HCT116 (cell line): Measurements from ENCODE around the gene FAM131C. TPM values are rescaled to one million over a fixed set of nuclear protein-coding genes. Genes with fewer than 3 reads are reported as not detected.
A peak's percentile ranks its signal among the peaks of the same experiment; 100 is the strongest.

ENCODE experiments used
- ATAC-seq: fragments of 200-7000 bp; cut with Tn5 transposase; 2 replicates; pipeline ENCODE4 v1.9.1; 2020; ENCODE audit warnings: mild to moderate bottlenecking, moderate library complexity
- BruUV-seq: library from RNA; stranded (reverse); fragments of 400-500 nt; replicated peaks from 2 replicates; lab custom pipeline; 2021; lab: Mats Ljungman, UMichigan
- CTCF ChIA-PET: fragments of 300-600 bp; sonication (Branson Sonifier 250); formaldehyde crosslinking; loops from one replicate; lab custom pipeline; 2021; ENCODE audit warnings: antibody characterized with exemption; lab: Charles Lee
- POLR2A ChIA-PET: fragments of 300-600, 350-600 bp; sonication (Branson Sonifier 250); formaldehyde crosslinking; loops from one replicate; lab custom pipeline; 2021; ENCODE audit warnings: antibody characterized with exemption; lab: Charles Lee
- RAD21 ChIA-PET, 2 experiments: fragments of 300-600 bp; sonication (Branson Sonifier 250); formaldehyde crosslinking; loops; one replicate each; lab custom pipeline; 2023; ENCODE audit warnings: low total read pairs in 2 of 2; ENCODE audit not compliant: uncharacterized antibody in 2 of 2, unreplicated experiment in 2 of 2, low non-redundant PET in 1 of 2; lab: Charles Lee
- DNase-seq: peaks from one replicate; pipeline ENCODE4 v3.0.0-alpha.2; 2010; ENCODE audit warnings: low read depth, low spot score
- H2AFZ ChIP-seq: fragments of 200-600 bp; shearing (Covaris generic), sonication (generic); 2 replicates; pipeline ENCODE4 v1.6.1; 2017; ENCODE audit warnings: low read depth, mixed run types, mixed read lengths, antibody characterized with exemption, low read length; ENCODE audit not compliant: poor library complexity, severe bottlenecking
- H3K27ac ChIP-seq: 2 replicates; pipeline ENCODE4 v1.5.1; 2012; ENCODE audit warnings: low read depth, low read length
- H3K27me3 ChIP-seq: fragments of 200-600 bp; sonication (generic); 2 replicates; pipeline ENCODE4 v1.6.1; 2016; ENCODE audit warnings: mixed run types, low read length, mixed read lengths; ENCODE audit not compliant: insufficient read depth
- H3K36me3 ChIP-seq, 2 experiments: fragments of 200-500 bp in 1 of 2; fragments of 200-600 bp in 1 of 2; sonication (Bioruptor generic) in 1 of 2; sonication (generic) in 1 of 2; 2 replicates each; pipeline versions ENCODE4 v1.5.1 to v1.6.1; 2014 to 2016; ENCODE audit warnings: low read length in 2 of 2, inconsistent platforms in 1 of 2, mixed read lengths in 1 of 2, mixed run types in 1 of 2; ENCODE audit not compliant: insufficient read depth in 2 of 2, control insufficient read depth in 1 of 2
- H3K4me1 ChIP-seq, 2 experiments: fragments of 200-600 bp in 1 of 2; sonication (generic) in 1 of 2; 2 replicates each; pipeline versions ENCODE4 v1.5.1 to v1.6.1; 2012 to 2017; ENCODE audit warnings: low read length in 2 of 2, inconsistent platforms in 1 of 2, mild to moderate bottlenecking in 1 of 2, mixed read lengths in 1 of 2, mixed run types in 1 of 2, moderate library complexity in 1 of 2; ENCODE audit not compliant: insufficient read depth in 2 of 2, control insufficient read depth in 1 of 2
- H3K4me2 ChIP-seq: fragments of 200-600 bp; sonication (generic); 2 replicates; pipeline ENCODE4 v1.6.1; 2017; ENCODE audit warnings: mixed run types, low read length, mixed read lengths
- H3K4me3 ChIP-seq, 2 experiments: fragments of 200-600 bp in 1 of 2; sonication (generic) in 1 of 2; replicated peaks in 1 of 2; 2 replicates each; pipeline ENCODE4 v1.5.1; 2011 to 2016; ENCODE audit warnings: low read length in 2 of 2, control low read depth in 1 of 2, low read depth in 1 of 2, mild to moderate bottlenecking in 1 of 2, mixed read lengths in 1 of 2, mixed run types in 1 of 2
- H3K79me2 ChIP-seq: fragments of 200-600 bp; sonication (generic); 2 replicates; pipeline ENCODE4 v1.6.1; 2017; ENCODE audit warnings: mild to moderate bottlenecking, mixed run types, low read length, moderate library complexity, mixed read lengths; ENCODE audit not compliant: insufficient read depth
- H3K9ac ChIP-seq: fragments of 200-600 bp; sonication (generic); 2 replicates; pipeline ENCODE4 v1.6.1; 2016; ENCODE audit warnings: low read length, mixed read lengths
- H3K9me2 ChIP-seq: fragments of 200-600 bp; sonication (generic), shearing (Covaris generic); 2 replicates; pipeline ENCODE4 v1.6.1; 2017; ENCODE audit warnings: mixed run types, mild to moderate bottlenecking, moderate library complexity; ENCODE audit not compliant: insufficient read depth
- H3K9me3 ChIP-seq, 2 experiments: fragments of 200-500 bp in 1 of 2; fragments of 200-600 bp in 1 of 2; sonication (Bioruptor generic) in 1 of 2; sonication (generic) in 1 of 2; 2 replicates each; pipeline ENCODE4 v1.6.1; 2014 to 2017; ENCODE audit warnings: low read length in 2 of 2, mixed read lengths in 2 of 2, inconsistent platforms in 1 of 2, low read depth in 1 of 2, mild to moderate bottlenecking in 1 of 2, mixed run types in 1 of 2, moderate library complexity in 1 of 2; ENCODE audit not compliant: control insufficient read depth in 1 of 2, insufficient read depth in 1 of 2
- H4K20me1 ChIP-seq: fragments of 200-600 bp; sonication (generic), shearing (Covaris generic); 2 replicates; pipeline ENCODE4 v1.6.1; 2017; ENCODE audit warnings: mixed run types, mild to moderate bottlenecking, moderate library complexity; ENCODE audit not compliant: insufficient read depth
- RAD21 ChIP-seq: IDR thresholded peaks from 2 replicates; pipeline ENCODE4 v1.6.1; 2012; ENCODE audit warnings: low read depth, mild to moderate bottlenecking
- REST ChIP-seq: IDR thresholded peaks from 2 replicates; pipeline ENCODE4 v1.6.1; 2012; ENCODE audit warnings: low read depth
- TCF7L2 ChIP-seq: IDR thresholded peaks from 2 replicates; pipeline ENCODE4 v1.7.0; 2011; ENCODE audit warnings: borderline replicate concordance, inconsistent platforms; ENCODE audit not compliant: insufficient read depth, insufficient read length; ENCODE audit errors: extremely low read depth
- intact Hi-C: fragments of 100-400 bp; cut with micrococcal nuclease; formaldehyde crosslinking; loops from 2 replicates; pipeline ENCODE4 v1.10.0; 2022
- total RNA-seq: library from RNA; stranded (reverse); gene quantifications from one replicate; pipeline ENCODE4 v1.2.1, GENCODE V29; 2021; ENCODE audit not compliant: unreplicated experiment

The FAM131C gene
- total RNA-seq, 1 experiment from 2014 or later = 11.6 TPM

DNA sequence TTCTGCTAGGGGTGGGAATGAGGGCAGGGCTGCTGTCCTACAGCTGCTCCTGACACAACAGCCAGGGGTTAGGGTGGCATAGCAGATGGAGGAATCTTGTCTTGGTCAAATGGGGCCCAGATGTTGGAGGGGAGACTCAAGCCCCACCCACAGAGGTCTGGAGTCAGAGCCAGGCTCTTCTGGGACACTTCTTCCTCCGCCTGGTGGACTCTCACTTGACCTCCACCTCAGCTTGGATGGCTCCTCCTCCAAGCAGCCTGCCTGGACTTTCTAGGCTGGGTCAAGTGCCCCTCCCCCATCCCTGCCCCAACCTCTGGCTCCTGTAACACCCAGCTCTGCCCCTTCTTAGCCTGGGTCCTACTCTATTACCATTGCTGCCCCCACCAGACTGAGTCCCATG is 47.0 kb upstream of the FAM131C start:
- Histone ChIP-seq H2AFZ (no peak overlapping the region), H3K9me2 (no peaks in the 10 kb centered on the region), H3K4me1 (peaks cover 2 to 22% of the 10 kb centered on the region in 2 experiments; a peak in 3 of 4 replicates), H3K27me3 (no peaks in the 10 kb centered on the region), H3K36me3 (peaks cover 15 to 19% of the 10 kb centered on the region in 2 experiments), H3K9me3 (no peaks in the 10 kb centered on the region), H4K20me1 (no peaks in the 10 kb centered on the region; the same call in 1 of the 2 replicates), H3K79me2 (no peaks in the 10 kb centered on the region), H3K9ac (no peak overlapping the region), H3K4me2 (no peak overlapping the region), H3K4me3 (no peak overlapping the region), H3K27ac (no peak overlapping the region)
- intact Hi-C loops = no loop called here
- DNase-seq = no peak
- CTCF ChIA-PET = interaction anchor here (3.7 kb wide), 1 partner anchor 38 kb away, joined by 12 read pairs; no protein-coding TSS in a partner anchor
- no TSS peak for BruUV-seq
- RAD21 ChIA-PET = no interaction called here
- ATAC-seq = peak; percentile 23
- TF ChIP-seq TCF7L2 (no peak), RAD21 (no peak)
- POLR2A ChIA-PET = interaction anchor here (0.6 to 1.1 kb wide), 2 partner anchors 42 to 61 kb away, joined by 3 read pairs; no protein-coding TSS in a partner anchor

GRCh38 chr1:16119926-16120325 is 46.5 kb upstream of the FAM131C start:
- POLR2A ChIA-PET = interaction anchor here (1.1 kb wide), 1 partner anchor 61 kb away, joined by 3 read pairs; no protein-coding TSS in a partner anchor
- RAD21 ChIA-PET = no interaction called here

More at GRCh38 chr1:16119926-16120325, 46.5 kb upstream of the FAM131C start:
- Histone ChIP-seq H3K9me3 (no peaks in the 10 kb centered on the region), H3K36me3 (peaks cover 12 to 15% of the 10 kb centered on the region in 2 experiments), H3K4me2 (no peak overlapping the region), H3K27me3 (no peaks in the 10 kb centered on the region), H3K79me2 (no peaks in the 10 kb centered on the region), H3K9ac (no peak overlapping the region), H2AFZ (no peak overlapping the region), H3K4me1 (peaks cover 2 to 22% of the 10 kb centered on the region in 2 experiments; a peak in 3 of 4 replicates), H3K9me2 (no peaks in the 10 kb centered on the region), H3K27ac (no peak overlapping the region), H3K4me3 (no peak overlapping the region), H4K20me1 (no peaks in the 10 kb centered on the region; the same call in 1 of the 2 replicates)
- BruUV-seq = no TSS peak
- ATAC-seq (no peak), DNase-seq (no peak)
- intact Hi-C loops = no loop called here
- CTCF ChIA-PET = interaction anchor here (3.7 kb wide), 1 partner anchor 38 kb away, joined by 12 read pairs; no protein-coding TSS in a partner anchor
- no peak for TF ChIP-seq REST
